ENCODE results near the gene FLRT1.

Gene FLRT1

GRCh38 chr11:64035576-64035975 lies at the start of gene FLRT1:
Gene FLRT1, plus strand, starts transcription at chr11:64035931. Its CDS starts 80,337 bp downstream, at chr11:64116268.
- DNase-seq = no peak

GRCh38 chr11:63986156-63986931 lies 49.4 kb upstream of the FLRT1 start, which contains the start of gene OTUB1:
Gene OTUB1, plus strand, starts transcription at chr11:63986438. Its CDS starts 19 bp downstream, at chr11:63986457.
- no peak for DNase-seq

GRCh38 chr11:63986932-63987513 lies 48.7 kb upstream of the FLRT1 start:
- no peak for DNase-seq

GRCh38 chr11:63991558-63991957 lies 44.2 kb upstream of the FLRT1 start:
- no peak for DNase-seq

GRCh38 chr11:63993100-63993499 lies 42.6 kb upstream of the FLRT1 start:
- DNase-seq = no peak

- DNase-seq = no peak
Observed at GRCh38 chr11:63993993-63994392, 41.7 kb upstream of the FLRT1 start.

- DNase-seq = no peak
Observed at GRCh38 chr11:63996512-63996911, 39.2 kb upstream of the FLRT1 start.

GRCh38 chr11:63997104-63997700 lies 38.5 kb upstream of the FLRT1 start:
- DNase-seq = no peak

GRCh38 chr11:63997801-63998337 lies 37.9 kb upstream of the FLRT1 start:
- no peak for DNase-seq

- no peak for DNase-seq
Observed at GRCh38 chr11:63998558-63999348, 37.0 kb upstream of the FLRT1 start.

- DNase-seq = no peak
Observed at GRCh38 chr11:63999349-64000025, 36.2 kb upstream of the FLRT1 start.

GRCh38 chr11:64000026-64000739 lies 35.5 kb upstream of the FLRT1 start:
- no peak for DNase-seq

- DNase-seq = no peak
Observed at GRCh38 chr11:64000740-64001483, 34.8 kb upstream of the FLRT1 start.

GRCh38 chr11:64001484-64002420 lies 34.0 kb upstream of the FLRT1 start:
- no peak for DNase-seq

GRCh38 chr11:64003807-64004589 lies 31.7 kb upstream of the FLRT1 start:
- DNase-seq = no peak

- no peak for DNase-seq
Observed at GRCh38 chr11:64004590-64004984, 31.1 kb upstream of the FLRT1 start.

GRCh38 chr11:64005691-64006090 lies 30.0 kb upstream of the FLRT1 start:
- no peak for DNase-seq

- no peak for DNase-seq
Observed at GRCh38 chr11:64006398-64006797, 29.3 kb upstream of the FLRT1 start.

GRCh38 chr11:64007160-64007628 lies 28.5 kb upstream of the FLRT1 start:
- no peak for DNase-seq
